22Rv1 (cell line): ENCODE data around the gene SYT13.

ENCODE experiments used
- ZFX ChIP-seq: fragments of 450-650 bp; IDR thresholded peaks from 2 replicates; pipeline ENCODE4 v1.6.1; 2017; ENCODE audit warnings: antibody characterized with exemption, borderline replicate concordance
- TF ChIP-seq, protein P1 (sequence below): fragments of 450-650 bp; IDR thresholded peaks from 2 replicates; pipeline ENCODE4 v1.5.1; 2017; ENCODE audit warnings: mild to moderate bottlenecking

DNA sequence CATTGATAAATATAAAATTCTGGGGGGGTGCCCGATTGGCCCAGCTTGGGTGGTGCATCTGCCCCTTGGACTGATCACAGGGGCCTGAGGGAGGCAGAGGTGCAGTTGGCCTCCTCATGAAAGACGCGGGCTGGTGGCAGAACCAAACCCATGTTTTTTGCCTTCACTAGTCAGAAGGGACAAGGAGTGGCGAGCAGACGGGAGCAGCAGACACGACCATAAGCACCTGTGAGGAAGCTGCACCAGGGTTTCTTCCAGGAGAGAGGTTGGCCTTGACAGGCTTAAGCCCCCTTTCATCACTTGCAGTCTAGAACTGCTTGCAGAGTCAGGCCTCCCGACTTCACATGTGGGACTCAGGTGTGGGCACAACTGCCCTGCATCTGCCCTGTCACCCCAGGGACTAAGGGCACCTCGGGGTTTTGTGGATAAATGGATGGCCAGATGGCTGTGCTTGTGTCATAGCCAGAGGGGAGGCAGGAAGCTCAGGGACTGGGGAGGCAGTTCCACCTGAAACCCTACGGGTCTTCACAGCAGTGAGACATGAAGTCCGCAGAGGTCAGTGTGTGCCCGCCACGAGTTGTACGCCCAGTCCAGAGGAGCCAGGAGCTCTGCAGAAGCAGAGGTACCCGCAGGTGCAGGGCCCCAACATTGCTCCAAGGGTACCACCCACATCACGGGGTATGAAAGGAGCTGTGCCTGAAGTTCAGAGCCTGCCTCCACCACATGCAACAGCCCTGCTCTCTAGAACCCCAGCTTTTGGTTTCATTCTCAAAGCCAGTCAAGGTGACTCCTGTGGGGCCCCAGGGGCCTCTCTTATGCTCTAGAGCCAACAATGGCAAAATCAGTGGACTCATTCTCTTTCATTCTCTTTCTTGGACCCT is 18.2 kb upstream of the SYT13 start:
- TF ChIP-seq, protein P1, sequence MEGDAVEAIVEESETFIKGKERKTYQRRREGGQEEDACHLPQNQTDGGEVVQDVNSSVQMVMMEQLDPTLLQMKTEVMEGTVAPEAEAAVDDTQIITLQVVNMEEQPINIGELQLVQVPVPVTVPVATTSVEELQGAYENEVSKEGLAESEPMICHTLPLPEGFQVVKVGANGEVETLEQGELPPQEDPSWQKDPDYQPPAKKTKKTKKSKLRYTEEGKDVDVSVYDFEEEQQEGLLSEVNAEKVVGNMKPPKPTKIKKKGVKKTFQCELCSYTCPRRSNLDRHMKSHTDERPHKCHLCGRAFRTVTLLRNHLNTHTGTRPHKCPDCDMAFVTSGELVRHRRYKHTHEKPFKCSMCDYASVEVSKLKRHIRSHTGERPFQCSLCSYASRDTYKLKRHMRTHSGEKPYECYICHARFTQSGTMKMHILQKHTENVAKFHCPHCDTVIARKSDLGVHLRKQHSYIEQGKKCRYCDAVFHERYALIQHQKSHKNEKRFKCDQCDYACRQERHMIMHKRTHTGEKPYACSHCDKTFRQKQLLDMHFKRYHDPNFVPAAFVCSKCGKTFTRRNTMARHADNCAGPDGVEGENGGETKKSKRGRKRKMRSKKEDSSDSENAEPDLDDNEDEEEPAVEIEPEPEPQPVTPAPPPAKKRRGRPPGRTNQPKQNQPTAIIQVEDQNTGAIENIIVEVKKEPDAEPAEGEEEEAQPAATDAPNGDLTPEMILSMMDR, result no peak
- no peak for TF ChIP-seq ZFX
